Measurements from ENCODE around the gene NTF3. TPM values are rescaled to one million over a fixed set of nuclear protein-coding genes. Genes with fewer than 3 reads are reported as not detected.

NTF3 gene
- polyA plus RNA-seq, 1 of the 3 experiments (the other 2 are of a cell fraction), result not detected

DNA sequence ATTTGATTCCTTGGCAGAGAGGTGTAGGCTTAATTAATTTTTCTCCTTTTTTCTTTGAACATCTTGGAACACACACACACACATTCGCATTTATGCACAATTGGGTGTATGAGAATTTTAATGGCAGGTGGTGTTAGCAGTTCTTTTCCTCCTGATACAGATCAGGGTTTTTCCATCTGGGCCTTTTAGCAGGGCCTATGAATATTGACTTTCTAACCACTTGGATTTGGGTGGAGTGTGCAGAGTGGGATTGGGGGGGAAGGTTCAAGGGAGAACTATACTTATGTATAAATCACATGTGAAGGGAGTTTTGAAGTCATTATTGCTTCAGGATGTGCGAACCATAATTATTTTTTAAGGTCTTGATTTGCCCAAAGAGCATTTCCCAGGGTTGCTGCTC lies 28.9 kb downstream of the NTF3 start (continued):
- TF ChIP-seq TAF1 (IDR thresholded peaks at IDR 0.05; ENCODE audit: borderline replicate concordance, low read depth, low read length) (no peak), GATA2 (CRISPR knock-in tag; IDR thresholded peaks at IDR 0.05) (no peak)

DNA sequence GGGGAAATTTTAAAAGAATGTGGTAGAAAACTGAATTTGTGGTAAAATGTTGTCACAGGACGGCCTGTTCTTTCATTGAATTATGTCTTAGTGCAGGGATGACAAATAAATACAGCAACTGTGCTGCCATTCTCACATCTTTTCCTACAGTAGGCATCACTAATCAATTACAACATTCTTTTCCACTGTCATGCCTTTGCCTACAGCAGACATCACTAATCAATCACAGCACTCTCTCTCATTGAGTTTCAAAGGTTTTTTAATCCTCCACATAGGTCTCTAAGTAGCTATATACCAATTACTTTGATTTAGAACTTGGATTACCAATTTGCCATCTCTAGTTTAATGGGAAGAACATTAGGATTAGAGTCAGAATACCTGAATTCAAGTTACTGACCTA lies 30.1 kb downstream of the NTF3 start:
- Histone ChIP-seq H3F3A (replicated peaks; ENCODE audit: insufficient read depth) (no peaks in the 10 kb centered on the region), H3K9ac (no peak overlapping the region), H3K27ac (ENCODE audit: low read depth in 2 of 2, low read length in 1 of 2) (no peak overlapping the region), H3K27me3 (ENCODE audit: insufficient read depth) (peaks cover 37% of the 10 kb centered on the region; the same call in 1 of the 2 replicates), H2AFZ (ENCODE audit: low read depth) (no peak overlapping the region), H3K36me3 (replicated peaks in 1 of 2; ENCODE audit: control insufficient read depth in 1 of 2, insufficient read depth in 2 of 2, low read length in 1 of 2) (no peaks in the 10 kb centered on the region), H3K79me2 (ENCODE audit: insufficient read depth) (no peaks in the 10 kb centered on the region), H3K9me2 (no peaks in the 10 kb centered on the region), H3K9me3 (no peaks in the 10 kb centered on the region), H3K4me3 (ENCODE audit: low read depth in 2 of 2, low read length in 1 of 2) (no peak overlapping the region), H4K20me1 (ENCODE audit: insufficient read depth) (no peaks in the 10 kb centered on the region), H3K4me2 (no peak overlapping the region), H3K4me1 (ENCODE audit: control insufficient read depth in 1 of 2, insufficient read depth in 2 of 2, low read depth in 1 of 2, low read length in 1 of 2) (peaks cover 0 to 4% of the 10 kb centered on the region in 2 experiments; a peak in 1 of 4 replicates)
- no peak for TF ChIP-seq MEF2A (IDR thresholded peaks at IDR 0.05; ENCODE audit: borderline replicate concordance, low read depth)
- TF ChIP-seq, protein P1, sequence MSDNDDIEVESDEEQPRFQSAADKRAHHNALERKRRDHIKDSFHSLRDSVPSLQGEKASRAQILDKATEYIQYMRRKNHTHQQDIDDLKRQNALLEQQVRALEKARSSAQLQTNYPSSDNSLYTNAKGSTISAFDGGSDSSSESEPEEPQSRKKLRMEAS (IDR thresholded peaks at IDR 0.05; ENCODE audit: low read depth), result no peak
- TF ChIP-seq, protein P2, sequence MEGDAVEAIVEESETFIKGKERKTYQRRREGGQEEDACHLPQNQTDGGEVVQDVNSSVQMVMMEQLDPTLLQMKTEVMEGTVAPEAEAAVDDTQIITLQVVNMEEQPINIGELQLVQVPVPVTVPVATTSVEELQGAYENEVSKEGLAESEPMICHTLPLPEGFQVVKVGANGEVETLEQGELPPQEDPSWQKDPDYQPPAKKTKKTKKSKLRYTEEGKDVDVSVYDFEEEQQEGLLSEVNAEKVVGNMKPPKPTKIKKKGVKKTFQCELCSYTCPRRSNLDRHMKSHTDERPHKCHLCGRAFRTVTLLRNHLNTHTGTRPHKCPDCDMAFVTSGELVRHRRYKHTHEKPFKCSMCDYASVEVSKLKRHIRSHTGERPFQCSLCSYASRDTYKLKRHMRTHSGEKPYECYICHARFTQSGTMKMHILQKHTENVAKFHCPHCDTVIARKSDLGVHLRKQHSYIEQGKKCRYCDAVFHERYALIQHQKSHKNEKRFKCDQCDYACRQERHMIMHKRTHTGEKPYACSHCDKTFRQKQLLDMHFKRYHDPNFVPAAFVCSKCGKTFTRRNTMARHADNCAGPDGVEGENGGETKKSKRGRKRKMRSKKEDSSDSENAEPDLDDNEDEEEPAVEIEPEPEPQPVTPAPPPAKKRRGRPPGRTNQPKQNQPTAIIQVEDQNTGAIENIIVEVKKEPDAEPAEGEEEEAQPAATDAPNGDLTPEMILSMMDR (IDR thresholded peaks at IDR 0.05), result no peak
- no peak for TF ChIP-seq ELF1 (IDR thresholded peaks at IDR 0.05)
- TF ChIP-seq, protein P3, sequence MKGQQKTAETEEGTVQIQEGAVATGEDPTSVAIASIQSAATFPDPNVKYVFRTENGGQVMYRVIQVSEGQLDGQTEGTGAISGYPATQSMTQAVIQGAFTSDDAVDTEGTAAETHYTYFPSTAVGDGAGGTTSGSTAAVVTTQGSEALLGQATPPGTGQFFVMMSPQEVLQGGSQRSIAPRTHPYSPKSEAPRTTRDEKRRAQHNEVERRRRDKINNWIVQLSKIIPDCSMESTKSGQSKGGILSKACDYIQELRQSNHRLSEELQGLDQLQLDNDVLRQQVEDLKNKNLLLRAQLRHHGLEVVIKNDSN (IDR thresholded peaks at IDR 0.05; ENCODE audit: borderline replicate concordance, low read depth), result no peak
- 0% methylated on average over 1 of the region's 1 CpG for WGBS (ENCODE audit: low lambda C conversion rate)
- CTCF ChIA-PET, result no interaction called here
- DNase-seq, result no peak
- POLR2A ChIA-PET, result no interaction called here

DNA sequence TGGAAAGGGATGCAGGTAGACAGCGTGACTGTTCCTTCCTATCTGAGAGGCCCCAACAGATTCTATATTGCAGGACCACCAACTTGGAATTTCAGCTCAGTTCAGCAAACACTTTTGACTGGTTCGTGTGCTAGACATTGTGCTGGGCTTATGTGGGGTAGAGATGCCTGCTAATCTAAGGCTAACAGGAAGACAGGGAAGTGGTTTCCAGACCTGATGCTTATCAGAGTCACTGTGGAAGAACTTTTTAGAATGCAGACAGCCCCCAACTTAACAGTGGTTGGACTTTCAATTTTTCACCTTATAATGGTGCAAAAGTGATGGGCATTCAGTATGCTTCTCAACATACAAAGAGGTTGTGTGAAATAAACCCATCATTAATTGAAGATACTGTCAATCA lies 32.2 kb downstream of the NTF3 start:
- H3K4me2 ChIP-seq, result no peak overlapping the region
- no peaks in the 10 kb centered on the region for H3K9me3 ChIP-seq
- H3K27ac ChIP-seq (ENCODE audit: low read depth in 2 of 2, low read length in 1 of 2), result no peak overlapping the region
- 0% methylated on average over 2 of the region's 2 CpGs for WGBS (ENCODE audit: low lambda C conversion rate)
- no peak for TF ChIP-seq TEAD4 (IDR thresholded peaks at IDR 0.05; ENCODE audit: borderline replicate concordance, insufficient read depth)
- no peak overlapping the region for H2AFZ ChIP-seq (ENCODE audit: low read depth)
- no peak overlapping the region for H3K9ac ChIP-seq
- ChIA-PET CTCF (no interaction called here), POLR2A (no interaction called here)
- H3F3A ChIP-seq (replicated peaks; ENCODE audit: insufficient read depth), result no peaks in the 10 kb centered on the region
- H3K9me2 ChIP-seq, result no peaks in the 10 kb centered on the region
- H3K79me2 ChIP-seq (ENCODE audit: insufficient read depth), result no peaks in the 10 kb centered on the region
- no peaks in the 10 kb centered on the region for H3K4me1 ChIP-seq (ENCODE audit: control insufficient read depth in 1 of 2, insufficient read depth in 2 of 2, low read depth in 1 of 2, low read length in 1 of 2)
- H3K27me3 ChIP-seq (ENCODE audit: insufficient read depth), result peaks cover 57% of the 10 kb centered on the region
- no peak for DNase-seq
- H4K20me1 ChIP-seq (ENCODE audit: insufficient read depth), result no peaks in the 10 kb centered on the region
- H3K36me3 ChIP-seq (replicated peaks in 1 of 2; ENCODE audit: control insufficient read depth in 1 of 2, insufficient read depth in 2 of 2, low read length in 1 of 2), result no peaks in the 10 kb centered on the region
- no peak overlapping the region for H3K4me3 ChIP-seq (ENCODE audit: low read depth in 2 of 2, low read length in 1 of 2)
